Head of caudate nucleus (tissue), 42 donors: ENCODE results near the gene FAN1.
A peak's percentile ranks its signal among the peaks of the same experiment; 100 is the strongest.

Source experiments
- DNase-seq, 42 donors: peaks; one replicate each; pipeline versions ENCODE4 v3.0.0 to v3.0.0-alpha.2; 2020 to 2021; ENCODE audit warnings: mixed read lengths in 7 of 42
- intact Hi-C: fragments of 100-400 bp; cut with DNase I; formaldehyde crosslinking; loops from one replicate; pipeline ENCODE4 v1.15.0; 2022

Gene FAN1

GRCh38 chr15:30953183-30953582 lies 49.5 kb downstream of the FAN1 start:
- no peak for DNase-seq
- intact Hi-C loops = no loop called here

DNA sequence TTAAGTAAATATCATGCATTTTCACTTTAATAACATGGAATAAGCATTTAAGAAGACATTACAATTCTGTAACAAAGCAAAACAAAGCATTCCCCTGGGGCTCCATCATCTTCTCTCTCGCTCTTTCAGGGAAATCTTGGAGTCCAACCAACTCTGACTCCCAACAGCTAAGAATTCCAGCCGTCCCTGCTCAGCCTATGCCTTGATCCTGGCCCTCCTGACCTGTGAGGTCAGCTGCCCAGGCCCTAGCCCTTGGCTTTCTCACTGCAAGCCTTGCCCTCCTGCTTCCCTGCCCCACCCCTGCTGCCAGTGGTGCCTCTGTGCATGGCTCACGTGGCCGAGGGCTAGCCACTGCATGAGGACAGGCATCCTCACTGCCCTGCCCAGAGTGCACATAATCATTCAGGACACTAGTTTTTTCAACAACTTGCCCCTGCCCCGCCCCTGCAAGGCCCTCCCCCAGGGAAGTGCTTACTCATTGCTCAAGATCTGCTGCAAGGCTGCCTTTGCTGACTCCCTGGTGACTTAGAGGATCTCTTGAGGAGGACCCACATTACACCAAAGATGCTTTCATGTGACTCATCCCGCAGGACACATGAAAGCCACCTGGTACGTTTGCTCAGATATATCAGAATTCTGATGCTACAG lies 50.1 kb downstream of the FAN1 start:
- DNase-seq = no peak
- intact Hi-C loops = no loop called here

- DNase-seq = no peak
- intact Hi-C loops = no loop called here
Measured at GRCh38 chr15:30954674-30955073, 51.0 kb downstream of the FAN1 start.

DNA sequence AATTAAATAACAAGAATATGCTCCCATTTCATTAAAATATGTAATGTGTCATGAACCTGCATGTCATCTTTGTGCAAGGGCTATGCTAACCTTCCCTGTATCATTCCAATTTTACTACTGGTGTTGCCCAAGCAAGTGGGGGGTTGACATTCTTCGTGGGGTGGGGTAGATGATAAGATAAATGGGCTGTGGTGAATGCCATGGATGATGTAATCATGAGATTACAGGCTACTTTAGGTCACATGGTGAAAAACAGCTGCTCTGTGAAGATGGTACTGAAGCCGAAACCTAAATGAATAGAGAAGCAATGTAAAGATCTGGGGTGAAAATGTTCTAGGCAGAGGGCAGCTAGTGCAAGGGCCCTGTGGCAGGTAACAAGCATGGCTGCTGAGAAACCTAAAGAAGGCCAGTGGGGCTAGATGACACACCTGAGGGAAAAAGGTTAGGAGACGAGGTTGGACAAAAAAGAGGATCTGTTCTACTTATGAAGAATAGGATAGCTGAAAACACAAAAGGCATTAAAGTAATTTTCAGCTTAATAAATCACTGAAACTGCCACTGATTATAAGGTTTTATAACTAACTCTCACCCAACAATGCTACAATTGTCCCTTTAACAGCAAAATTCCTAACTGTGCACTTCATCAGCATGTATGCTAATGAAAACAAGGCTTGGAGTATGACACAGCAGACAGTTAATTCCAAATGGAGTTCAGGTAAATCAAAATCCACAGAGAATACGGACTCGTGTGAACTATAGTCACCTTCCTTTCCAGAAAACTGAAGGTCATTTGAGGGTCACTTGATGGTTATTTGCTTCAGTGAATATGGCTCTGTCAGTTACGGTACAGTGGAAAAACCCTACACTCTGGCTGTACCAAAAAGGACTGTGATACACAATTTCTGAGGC lies 52.8 kb downstream of the FAN1 start:
- intact Hi-C loops = no loop called here

GRCh38 chr15:30958219-30958618 lies 54.5 kb downstream of the FAN1 start:
- DNase-seq = no peak
- intact Hi-C loops = no loop called here

More for the DNA sequence above, 52.8 kb downstream of the FAN1 start:
- no peak for DNase-seq

DNA sequence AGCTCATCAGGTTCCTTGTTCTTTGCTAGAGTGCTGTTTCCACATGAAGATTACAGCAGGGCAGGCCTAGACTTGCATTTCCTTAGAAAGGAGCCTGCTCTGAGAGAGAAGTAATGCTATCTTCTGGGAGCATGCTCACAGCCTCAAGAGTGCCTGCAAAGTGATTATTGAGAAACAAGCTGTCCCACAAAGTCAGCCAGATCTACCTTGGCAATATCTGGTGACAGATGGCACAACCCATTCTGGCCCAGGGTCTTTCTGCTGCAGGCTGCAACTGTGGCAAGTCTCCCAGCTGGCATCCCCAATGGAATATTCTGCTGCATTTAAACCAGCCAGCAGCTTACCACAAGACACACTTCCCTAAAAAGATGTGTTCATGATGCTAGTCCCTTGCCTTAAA lies 58.4 kb downstream of the FAN1 start:
- no peak for DNase-seq
- intact Hi-C loops = no loop called here

- intact Hi-C loops = no loop called here
- DNase-seq = no peak
Measured at GRCh38 chr15:30962659-30963058, 58.9 kb downstream of the FAN1 start.

GRCh38 chr15:30963681-30964080 lies 60.0 kb downstream of the FAN1 start:
- intact Hi-C loops = no loop called here
- DNase-seq = no peak

DNA sequence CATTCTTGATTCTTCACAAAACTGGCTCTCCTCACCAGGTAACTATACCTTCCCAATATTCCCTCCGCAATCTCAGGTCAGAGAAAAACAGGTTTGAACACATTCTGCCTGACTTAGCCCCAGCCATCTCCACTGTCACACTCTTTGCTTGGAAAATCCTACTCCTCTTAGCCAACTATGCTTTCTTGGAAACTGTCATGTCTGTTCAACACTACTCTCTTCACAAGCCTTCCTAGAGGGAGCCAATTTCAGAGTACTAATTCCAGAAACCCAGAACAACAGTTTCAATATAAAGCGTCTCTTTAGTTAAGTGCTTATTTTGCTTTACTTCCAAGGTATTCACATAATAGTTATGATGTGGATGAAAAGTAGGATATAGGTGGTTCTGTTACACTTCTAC lies 66.0 kb downstream of the FAN1 start:
- DNase-seq = no peak
- intact Hi-C loops = no loop called here

DNA sequence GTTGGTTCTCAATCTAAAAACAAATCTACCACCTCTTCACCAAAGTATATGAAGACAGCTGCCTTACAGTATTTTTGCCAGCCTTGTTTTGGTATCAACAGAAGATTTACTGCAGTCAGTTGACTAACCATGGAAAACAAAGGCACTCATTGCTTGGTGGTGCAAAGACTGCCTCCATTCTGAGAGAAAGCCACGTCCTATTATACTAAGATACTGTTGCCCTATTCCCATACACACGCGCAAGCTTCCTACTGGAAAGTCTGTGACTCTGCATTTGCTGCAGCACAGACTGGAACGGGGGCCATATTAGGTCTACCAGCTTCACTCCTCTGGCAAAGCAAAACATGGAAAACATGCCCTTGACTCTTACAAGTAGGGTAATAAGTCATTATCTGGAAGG lies 69.7 kb downstream of the FAN1 start:
- DNase-seq = peak in 17 of 42 donors; percentile 13 to 71 (median 35)
- intact Hi-C loops = no loop called here

GRCh38 chr15:30974112-30974511 lies 70.4 kb downstream of the FAN1 start:
- intact Hi-C loops = no loop called here
- no peak for DNase-seq

- DNase-seq = no peak
- intact Hi-C loops = no loop called here
Measured at GRCh38 chr15:30978328-30978727, 74.6 kb downstream of the FAN1 start.

DNA sequence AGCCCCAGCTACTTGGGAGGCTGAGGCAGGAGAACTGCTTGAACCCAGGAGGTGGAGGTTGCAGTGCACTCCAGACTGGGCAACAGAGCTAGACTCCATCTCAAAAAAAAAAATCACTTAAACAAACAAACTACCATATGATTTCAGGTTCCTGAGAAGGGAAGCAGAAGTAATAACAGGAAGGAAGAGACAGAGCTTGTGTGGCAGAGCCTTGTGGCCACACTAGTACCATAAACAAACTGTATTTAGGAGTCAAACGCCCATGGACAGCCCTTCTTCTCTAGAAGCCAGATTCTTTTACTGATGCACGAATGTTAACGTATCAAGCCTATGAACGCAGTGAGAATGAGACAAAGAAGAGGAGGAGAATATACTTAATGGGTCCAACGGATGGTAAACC lies 75.7 kb downstream of the FAN1 start:
- intact Hi-C loops = no loop called here
- DNase-seq = no peak

DNA sequence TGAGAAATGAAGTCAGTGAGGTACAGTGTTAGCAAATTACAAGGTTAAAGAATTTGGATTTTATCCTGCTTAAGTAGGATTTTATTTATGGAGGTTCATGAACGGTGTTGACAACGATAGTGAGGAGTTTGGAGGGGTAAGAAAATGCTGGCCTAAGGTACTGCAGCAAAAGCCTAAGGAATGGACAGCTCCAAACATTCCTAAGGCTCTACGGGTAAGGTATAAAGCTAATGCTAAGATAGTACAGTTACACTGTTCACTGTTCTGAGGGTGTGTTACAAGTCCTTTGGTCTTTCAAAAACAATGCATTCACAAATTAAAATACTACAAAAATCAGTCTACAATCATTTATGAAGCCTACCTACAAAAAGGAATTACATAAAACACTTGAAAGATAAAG lies 80.4 kb downstream of the FAN1 start:
- intact Hi-C loops = no loop called here
- DNase-seq = no peak

DNA sequence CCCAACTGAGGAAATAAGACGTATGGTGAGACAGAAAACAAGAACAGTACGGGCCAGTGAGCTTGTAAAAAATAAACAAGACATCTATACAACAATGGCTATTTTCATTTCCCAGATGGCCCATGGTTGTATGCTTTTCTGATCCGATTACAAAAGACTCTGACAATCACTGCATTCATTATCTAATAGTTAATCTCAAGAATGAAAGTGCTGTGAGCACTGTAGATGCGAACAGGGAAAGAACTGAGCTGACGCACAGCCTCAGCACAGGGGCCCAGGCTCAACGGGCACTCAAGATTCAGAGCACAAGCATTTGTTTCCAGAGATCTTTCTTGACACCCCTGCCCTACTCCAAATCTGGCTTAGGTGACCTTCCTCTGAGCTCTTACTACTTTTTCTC lies 80.8 kb downstream of the FAN1 start:
- peak in 36 of 42 donors; percentile 28 to 80 (median 52) for DNase-seq
- intact Hi-C loops = no loop called here

DNA sequence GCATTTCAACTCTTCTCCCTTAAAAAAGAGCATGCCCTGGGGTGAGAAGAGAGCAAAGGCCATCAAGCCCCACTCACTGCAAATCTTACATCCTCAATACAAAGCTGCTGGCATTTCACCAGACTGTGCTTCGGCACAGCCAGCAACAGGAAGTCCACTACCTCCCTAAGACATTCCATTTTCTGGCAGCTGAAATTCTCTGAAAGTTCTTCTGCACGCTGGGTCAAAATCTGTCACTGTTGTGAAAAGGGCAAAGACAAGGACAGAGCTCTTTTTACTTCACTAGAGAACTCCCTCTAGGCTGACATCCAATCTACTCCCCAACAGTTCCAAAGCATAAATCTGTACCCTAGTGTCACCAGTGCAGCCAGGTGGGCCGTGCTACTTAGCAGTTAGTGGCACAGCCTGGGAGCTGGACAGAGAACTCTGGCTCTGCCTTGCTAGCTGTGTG lies 81.4 kb downstream of the FAN1 start:
- intact Hi-C loops = no loop called here
- peak in 13 of 42 donors; percentile 16 to 68 (median 29) for DNase-seq

GRCh38 chr15:30990036-30990435 lies 86.3 kb downstream of the FAN1 start:
- intact Hi-C loops = loop anchor here (2.0 to 5.0 kb wide), 2 partner anchors 67 to 88 kb away; partner anchors contain the start of gene FAN1
- DNase-seq = peak in 1 of 42 donors; percentile 27

GRCh38 chr15:30990446-30991254 lies 86.9 kb downstream of the FAN1 start:
- intact Hi-C loops = loop anchor here (2.0 to 5.0 kb wide), 2 partner anchors 68 to 88 kb away; partner anchors contain the start of gene FAN1
- DNase-seq = peak in 1 of 42 donors; percentile 4
